Transverse colon (tissue), 4 donors: ENCODE data around the gene TOP1.

Experiments used
- CTCF ChIP-seq, 5 experiments: fragments of 200-600 bp in 3 of 5; fragments of 450-650 bp in 2 of 5; sonication (generic) in 3 of 5; IDR thresholded peaks; 1 replicate in 2 of 5; 2 replicates in 3 of 5; pipeline ENCODE4 v1.5.1; 2016 to 2017; ENCODE audit warnings: antibody characterized with exemption in 5 of 5, inconsistent platforms in 3 of 5, mild to moderate bottlenecking in 2 of 5, moderate library complexity in 1 of 5
- EP300 ChIP-seq: sonication (generic); formaldehyde crosslinking; IDR thresholded peaks from one replicate; pipeline ENCODE4 v1.6.1; 2017; ENCODE audit warnings: antibody characterized with exemption, low read depth
- POLR2A ChIP-seq: fragments of 450-650 bp; IDR thresholded peaks from one replicate; pipeline ENCODE4 v1.6.1; 2016; ENCODE audit warnings: antibody characterized with exemption, mild to moderate bottlenecking, moderate library complexity
- POLR2AphosphoS5 ChIP-seq, 3 donors: sonication (generic); formaldehyde crosslinking; IDR thresholded peaks; one replicate each; pipeline ENCODE4 v1.6.1; 2016; ENCODE audit warnings: antibody characterized with exemption in 3 of 3

GRCh38 chr20:41017448-41018042 is 11.1 kb upstream of the TOP1 start:
- TF ChIP-seq CTCF (IDR thresholded peaks at IDR 0.05), result no peak
- TF ChIP-seq POLR2AphosphoS5 (IDR thresholded peaks at IDR 0.05), result no peak
- TF ChIP-seq EP300, result no peak
- no peak for TF ChIP-seq POLR2A
